ENCODE results near the gene WDR91.

The WDR91 gene

DNA sequence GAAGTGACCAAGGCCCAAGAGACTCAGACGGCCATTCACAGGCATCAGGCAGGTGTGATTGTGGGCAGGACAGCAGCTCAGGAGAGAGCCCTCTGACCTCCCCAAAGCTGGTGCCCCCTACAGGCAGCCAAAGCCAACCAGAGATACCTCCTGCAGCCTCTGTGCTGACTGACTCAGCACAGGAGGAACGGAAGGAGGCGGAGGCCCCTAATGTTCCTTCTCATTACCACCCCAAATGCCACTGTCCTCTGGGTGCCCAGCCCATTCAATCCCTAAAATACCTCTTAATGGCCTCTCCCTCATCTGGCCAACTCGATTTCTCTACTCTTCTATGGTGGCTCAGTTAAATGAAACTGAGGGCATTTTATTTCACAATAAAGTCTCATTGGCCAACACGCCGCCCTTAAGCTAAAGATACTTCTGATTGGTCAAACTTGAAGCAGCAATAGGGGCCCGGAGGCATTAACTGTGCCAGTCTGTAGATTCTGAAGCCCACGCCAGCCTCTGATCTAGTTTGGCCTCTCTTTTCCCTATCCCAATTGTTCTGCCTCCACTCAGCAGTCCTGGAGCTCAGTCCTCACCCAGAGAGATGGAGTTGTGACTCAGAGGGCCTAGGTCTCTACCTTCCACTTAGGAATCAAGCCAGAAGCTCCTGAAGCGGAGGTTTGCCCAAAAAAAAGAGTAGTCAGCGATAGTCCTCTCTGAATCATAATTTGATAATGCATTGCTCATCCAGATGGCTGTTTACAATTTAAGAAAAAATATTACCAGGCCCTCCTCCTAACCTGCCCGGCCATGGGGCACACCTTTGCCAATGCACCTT is 42.0 kb downstream of the WDR91 start:
- TF ChIP-seq, protein P1, sequence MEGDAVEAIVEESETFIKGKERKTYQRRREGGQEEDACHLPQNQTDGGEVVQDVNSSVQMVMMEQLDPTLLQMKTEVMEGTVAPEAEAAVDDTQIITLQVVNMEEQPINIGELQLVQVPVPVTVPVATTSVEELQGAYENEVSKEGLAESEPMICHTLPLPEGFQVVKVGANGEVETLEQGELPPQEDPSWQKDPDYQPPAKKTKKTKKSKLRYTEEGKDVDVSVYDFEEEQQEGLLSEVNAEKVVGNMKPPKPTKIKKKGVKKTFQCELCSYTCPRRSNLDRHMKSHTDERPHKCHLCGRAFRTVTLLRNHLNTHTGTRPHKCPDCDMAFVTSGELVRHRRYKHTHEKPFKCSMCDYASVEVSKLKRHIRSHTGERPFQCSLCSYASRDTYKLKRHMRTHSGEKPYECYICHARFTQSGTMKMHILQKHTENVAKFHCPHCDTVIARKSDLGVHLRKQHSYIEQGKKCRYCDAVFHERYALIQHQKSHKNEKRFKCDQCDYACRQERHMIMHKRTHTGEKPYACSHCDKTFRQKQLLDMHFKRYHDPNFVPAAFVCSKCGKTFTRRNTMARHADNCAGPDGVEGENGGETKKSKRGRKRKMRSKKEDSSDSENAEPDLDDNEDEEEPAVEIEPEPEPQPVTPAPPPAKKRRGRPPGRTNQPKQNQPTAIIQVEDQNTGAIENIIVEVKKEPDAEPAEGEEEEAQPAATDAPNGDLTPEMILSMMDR (IDR thresholded peaks at IDR 0.05; ENCODE audit: low read depth, low read length), result peak; percentile 32
- DNase-seq (ENCODE audit: extremely low read depth, low read depth), result no peak

DNA sequence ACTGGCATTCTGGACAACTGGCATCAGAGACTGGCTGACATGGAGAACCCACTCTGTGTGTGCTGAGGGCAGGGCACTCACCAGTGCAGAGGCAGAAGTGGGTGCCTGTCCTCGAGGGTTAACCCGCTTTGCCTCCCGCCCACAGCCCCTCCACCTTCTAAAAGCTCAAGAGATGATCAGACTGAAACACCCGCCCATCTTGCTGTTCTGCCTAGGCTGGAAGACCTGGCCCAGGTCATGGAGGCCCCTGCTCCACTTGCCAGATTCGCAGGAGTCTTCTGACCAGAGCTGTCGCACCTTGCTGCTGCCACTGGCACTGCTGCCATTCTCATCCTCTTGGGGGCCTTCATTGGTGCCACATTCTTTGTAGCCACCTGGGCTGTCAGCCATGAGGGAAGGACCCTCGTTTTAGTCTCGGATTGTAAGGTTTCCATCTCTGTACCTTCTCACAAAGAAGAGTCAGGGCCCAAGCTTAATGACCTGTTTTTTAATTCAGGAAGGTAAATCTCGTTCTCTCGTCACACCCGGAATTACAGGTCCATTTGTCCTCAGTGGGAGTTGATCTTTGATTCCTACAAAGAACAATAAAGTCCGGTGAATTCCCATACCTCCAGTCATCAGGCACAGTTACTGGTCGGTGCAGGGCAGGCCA is 42.7 kb downstream of the WDR91 start:
- DNase-seq (ENCODE audit: extremely low read depth, low read depth), result no peak
- TF ChIP-seq, protein P1 (IDR thresholded peaks at IDR 0.05; ENCODE audit: low read depth, low read length), result no peak

DNA sequence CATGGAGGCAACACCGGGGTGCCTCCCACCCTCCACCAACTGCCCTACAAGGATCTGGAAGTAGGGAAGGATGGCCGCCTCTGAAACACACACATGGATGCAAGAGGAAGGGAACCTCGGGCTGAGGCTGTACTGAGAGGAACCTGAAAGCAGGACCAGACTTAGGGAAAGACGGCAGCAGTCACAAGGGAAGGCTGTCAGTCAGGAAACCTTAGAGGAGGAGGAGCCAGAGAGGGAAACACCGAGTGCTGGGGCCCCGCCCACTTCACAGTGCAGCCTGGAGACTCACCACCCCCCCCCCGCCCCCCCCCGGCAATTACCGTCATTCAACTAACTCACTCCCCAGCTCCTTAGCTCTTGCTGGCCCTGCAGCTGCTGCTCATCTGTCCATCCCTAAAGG is 43.3 kb downstream of the WDR91 start:
- TF ChIP-seq, protein P1 (IDR thresholded peaks at IDR 0.05; ENCODE audit: low read depth, low read length), result no peak
- no peak for DNase-seq (ENCODE audit: extremely low read depth, low read depth)

DNA sequence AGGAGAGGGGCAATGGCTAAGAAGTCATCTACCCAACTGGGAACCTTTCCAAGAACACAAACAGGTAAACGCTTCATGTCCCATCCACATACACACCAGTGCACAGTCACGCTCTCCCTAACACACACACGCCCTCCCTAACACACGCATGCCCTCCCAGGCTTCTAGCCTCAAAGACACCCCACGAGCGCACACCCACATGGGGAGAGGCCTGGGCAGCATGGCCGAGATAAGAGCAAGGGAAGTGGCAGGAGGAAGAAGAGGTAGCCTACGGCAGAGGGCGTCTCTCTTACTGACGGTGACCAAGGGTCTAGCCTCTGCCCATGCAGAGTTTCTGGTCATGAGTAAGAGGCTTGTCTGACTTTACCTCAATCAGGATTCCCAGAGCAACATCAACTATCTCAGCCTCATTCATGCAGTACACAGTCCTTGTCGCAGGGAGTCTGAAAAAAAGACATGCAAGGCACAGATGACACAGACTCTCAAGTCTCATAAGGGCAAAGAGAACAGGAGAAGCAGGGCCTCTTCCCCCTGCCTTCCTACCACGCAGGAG is 43.9 kb downstream of the WDR91 start:
- TF ChIP-seq, protein P1 (IDR thresholded peaks at IDR 0.05; ENCODE audit: low read depth, low read length), result no peak
- no peak for DNase-seq (ENCODE audit: extremely low read depth, low read depth)

DNA sequence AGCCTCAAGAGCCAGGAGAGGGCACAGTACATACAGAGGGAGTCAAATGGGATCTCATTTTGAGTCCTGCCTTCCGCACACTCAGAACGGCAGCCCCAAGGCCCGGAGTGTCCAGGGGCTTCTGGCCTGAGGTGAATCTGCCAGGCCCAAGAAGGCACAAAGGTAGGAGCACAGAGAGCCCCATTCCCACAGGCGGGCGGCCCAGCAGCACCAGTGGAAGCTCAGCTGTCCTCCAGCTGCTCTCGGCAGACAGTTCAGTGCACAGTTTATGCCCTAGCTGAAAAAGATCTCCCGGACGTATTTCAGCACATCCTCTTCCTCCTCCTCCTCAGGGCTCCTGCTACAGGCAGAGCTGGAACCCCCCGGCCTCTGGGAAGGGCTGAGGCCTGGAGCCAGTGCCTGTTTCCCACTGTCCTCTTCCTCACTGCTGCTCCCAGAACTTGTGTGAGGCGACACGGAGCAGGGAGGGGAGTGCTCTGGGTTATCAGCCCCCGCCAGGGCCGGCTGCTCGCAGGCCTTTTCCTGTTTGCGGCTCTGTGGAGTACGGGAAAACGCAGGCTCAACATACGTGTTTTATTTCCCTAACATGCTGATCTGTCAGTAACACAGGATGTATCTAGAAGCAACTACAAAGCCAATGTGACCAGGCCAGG is 44.9 kb downstream of the WDR91 start:
- TF ChIP-seq, protein P1 (IDR thresholded peaks at IDR 0.05; ENCODE audit: low read depth, low read length), result no peak
- DNase-seq (ENCODE audit: extremely low read depth, low read depth), result no peak

DNA sequence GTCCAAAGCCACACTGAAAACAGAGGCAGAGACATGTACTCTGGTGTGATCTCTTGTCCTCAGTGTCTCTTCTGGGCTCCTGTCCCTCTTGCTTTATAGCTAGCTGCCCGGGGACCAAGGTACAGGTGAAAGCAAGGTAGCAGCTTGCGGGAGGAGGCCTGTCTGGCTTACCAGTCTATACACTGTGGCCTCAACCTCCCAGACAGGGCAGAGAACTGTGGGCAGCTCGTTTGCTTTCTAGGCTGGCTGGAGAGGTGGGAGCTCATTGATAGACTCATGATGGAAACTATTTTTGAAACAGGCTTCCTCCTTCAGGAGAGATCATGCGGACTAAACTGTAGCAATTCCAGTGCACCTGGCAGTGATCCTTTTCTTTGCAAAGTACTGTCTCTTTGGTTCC is 45.5 kb downstream of the WDR91 start:
- TF ChIP-seq, protein P1 (IDR thresholded peaks at IDR 0.05; ENCODE audit: low read depth, low read length), result no peak
- no peak for DNase-seq (ENCODE audit: extremely low read depth, low read depth)
